Transverse colon (tissue), 3 donors: ENCODE data around the gene PGD.

Experiments used
- CTCF ChIP-seq, 5 experiments: fragments of 200-600 bp in 3 of 5; fragments of 450-650 bp in 2 of 5; sonication (generic) in 3 of 5; IDR thresholded peaks; 1 replicate in 2 of 5; 2 replicates in 3 of 5; pipeline ENCODE4 v1.5.1; 2016 to 2017; ENCODE audit warnings: antibody characterized with exemption in 5 of 5, inconsistent platforms in 3 of 5, mild to moderate bottlenecking in 2 of 5, moderate library complexity in 1 of 5
- POLR2A ChIP-seq: fragments of 450-650 bp; IDR thresholded peaks from one replicate; pipeline ENCODE4 v1.6.1; 2016; ENCODE audit warnings: antibody characterized with exemption, mild to moderate bottlenecking, moderate library complexity

- TF ChIP-seq CTCF (IDR thresholded peaks at IDR 0.05) (no peak), POLR2A (no peak)
Measured at GRCh38 chr1:10380594-10381275, 18.1 kb upstream of the PGD start.
